ENCODE measurements around the gene MLPH.
A peak's percentile ranks its signal among the peaks of the same experiment; 100 is the strongest.
"Not testable (repeated sequence)": the region's sequence is repeated elsewhere in the genome, so short reads cannot be mapped to it uniquely, and the experiment has no call there.

The MLPH gene

GRCh38 chr2:237457388-237457941 lies 29.6 kb upstream of the MLPH start:
- no peak for DNase-seq (ENCODE audit: low read depth, low spot score)

GRCh38 chr2:237458519-237458918 lies 28.5 kb upstream of the MLPH start:
- no peak for DNase-seq (ENCODE audit: low read depth, low spot score)

GRCh38 chr2:237459226-237459625 lies 27.8 kb upstream of the MLPH start:
- no peak for DNase-seq (ENCODE audit: low read depth, low spot score)

- DNase-seq (ENCODE audit: low read depth, low spot score): no peak
Measured at GRCh38 chr2:237459741-237460174, 27.3 kb upstream of the MLPH start.

- DNase-seq (ENCODE audit: low read depth, low spot score): no peak
Measured at GRCh38 chr2:237464757-237465391, 22.2 kb upstream of the MLPH start.

- DNase-seq (ENCODE audit: low read depth, low spot score): no peak
Measured at GRCh38 chr2:237465515-237466148, 21.4 kb upstream of the MLPH start.

- DNase-seq (ENCODE audit: low read depth, low spot score): no peak
Measured at GRCh38 chr2:237466211-237466610, 20.8 kb upstream of the MLPH start.

- no peak for DNase-seq (ENCODE audit: low read depth, low spot score)
Measured at GRCh38 chr2:237467447-237468179, 19.4 kb upstream of the MLPH start.

- not testable (repeated sequence) for DNase-seq (ENCODE audit: low read depth, low spot score)
Measured at GRCh38 chr2:237469410-237469809, 17.6 kb upstream of the MLPH start.

GRCh38 chr2:237469849-237470248 lies 17.2 kb upstream of the MLPH start:
- DNase-seq (ENCODE audit: low read depth, low spot score): no peak

- no peak for DNase-seq (ENCODE audit: low read depth, low spot score)
Measured at GRCh38 chr2:237470914-237471313, 16.1 kb upstream of the MLPH start.

GRCh38 chr2:237471438-237472186 lies 15.4 kb upstream of the MLPH start:
- DNase-seq (ENCODE audit: low read depth, low spot score): peak; percentile 75

- DNase-seq (ENCODE audit: low read depth, low spot score): no peak
Measured at GRCh38 chr2:237472187-237472712, 14.8 kb upstream of the MLPH start.

GRCh38 chr2:237472909-237473877 lies 13.9 kb upstream of the MLPH start:
- no peak for DNase-seq (ENCODE audit: low read depth, low spot score)

- DNase-seq (ENCODE audit: low read depth, low spot score): no peak
Measured at GRCh38 chr2:237473878-237474441, 13.1 kb upstream of the MLPH start.

- no peak for DNase-seq (ENCODE audit: low read depth, low spot score)
Measured at GRCh38 chr2:237474442-237474911, 12.6 kb upstream of the MLPH start.

- DNase-seq (ENCODE audit: low read depth, low spot score): peak; percentile 74
Measured at GRCh38 chr2:237474931-237475703, 11.9 kb upstream of the MLPH start.

- no peak for DNase-seq (ENCODE audit: low read depth, low spot score)
Measured at GRCh38 chr2:237475704-237476141, 11.3 kb upstream of the MLPH start.

GRCh38 chr2:237478095-237478494 lies 9.0 kb upstream of the MLPH start:
- no peak for DNase-seq (ENCODE audit: low read depth, low spot score)

All from ELF-1 (cell line).